GM12872 (cell line): Measurements from ENCODE around the gene MB21D2.

Source experiments
- CTCF ChIP-seq: IDR thresholded peaks from 3 replicates; pipeline ENCODE4 v1.5.1; 2011; ENCODE audit warnings: low read depth, mild to moderate bottlenecking, low read length, moderate library complexity; ENCODE audit not compliant: insufficient read depth

Gene MB21D2

GRCh38 chr3:192920411-192920810 is 2.8 kb upstream of the MB21D2 start:
- TF ChIP-seq CTCF = no peak

- no peak for TF ChIP-seq CTCF
Measured at GRCh38 chr3:192919901-192920300, 2.2 kb upstream of the MB21D2 start.

- TF ChIP-seq CTCF = no peak
Measured at GRCh38 chr3:192918275-192918588, 576 bp upstream of the MB21D2 start.

GRCh38 chr3:192917028-192917403 is 640 bp downstream of the MB21D2 start:
- TF ChIP-seq CTCF = no peak

GRCh38 chr3:192916371-192917027 is 1.2 kb downstream of the MB21D2 start:
- no peak for TF ChIP-seq CTCF

DNA sequence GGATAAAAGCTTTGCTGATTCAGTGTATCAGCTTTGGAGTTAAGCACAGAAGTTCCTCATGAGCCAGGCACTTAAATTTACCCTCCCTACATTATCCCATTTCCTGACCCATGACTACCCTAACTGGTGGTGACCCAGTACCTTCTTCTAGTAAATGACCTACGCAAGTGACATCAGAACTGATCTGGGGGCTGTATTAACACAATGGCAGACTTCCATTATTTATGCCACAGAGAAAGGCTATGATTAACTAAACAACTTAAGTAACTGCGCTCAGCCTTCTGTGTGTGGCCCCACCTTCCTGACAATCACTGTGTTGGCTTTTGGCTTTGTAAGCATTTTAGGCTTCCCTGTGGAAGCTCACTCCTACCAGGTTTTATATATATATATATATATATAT is 1.9 kb downstream of the MB21D2 start:
- no peak for TF ChIP-seq CTCF

GRCh38 chr3:192915304-192915703 is 2.4 kb downstream of the MB21D2 start:
- peak; percentile 49; the same call in 2 of the 3 replicates for TF ChIP-seq CTCF
